ENCODE results near the gene CD209.

The CD209 gene

GRCh38 chr19:7709932-7710460, 37.3 kb downstream of the CD209 start:
- DNase-seq (ENCODE audit: extremely low read depth, insufficient read length) = no peak
- TF ChIP-seq CTCF (IDR thresholded peaks at IDR 0.05; ENCODE audit: insufficient read depth, low read length, poor library complexity, severe bottlenecking) = no peak
- Histone ChIP-seq H3K36me3 (ENCODE audit: control insufficient read depth, insufficient read depth, low read length) (no peaks in the 10 kb centered on the region), H3K27me3 (replicated peaks; ENCODE audit: control insufficient read depth, insufficient read depth, low read length) (no peaks in the 10 kb centered on the region), H3K4me3 (replicated peaks; ENCODE audit: low read depth, low read length) (no peak overlapping the region)

GRCh38 chr19:7706955-7707456, 40.3 kb downstream of the CD209 start:
- TF ChIP-seq CTCF (IDR thresholded peaks at IDR 0.05; ENCODE audit: insufficient read depth, low read length, poor library complexity, severe bottlenecking) = no peak
- no peak for DNase-seq (ENCODE audit: extremely low read depth, insufficient read length)
- no peaks in the 10 kb centered on the region for H3K36me3 ChIP-seq (ENCODE audit: control insufficient read depth, insufficient read depth, low read length)
- no peak overlapping the region for H3K4me3 ChIP-seq (replicated peaks; ENCODE audit: low read depth, low read length)
- H3K27me3 ChIP-seq (replicated peaks; ENCODE audit: control insufficient read depth, insufficient read depth, low read length) = no peaks in the 10 kb centered on the region

GRCh38 chr19:7706188-7706954, 41.0 kb downstream of the CD209 start:
- Histone ChIP-seq H3K27me3 (replicated peaks; ENCODE audit: control insufficient read depth, insufficient read depth, low read length) (no peaks in the 10 kb centered on the region), H3K36me3 (ENCODE audit: control insufficient read depth, insufficient read depth, low read length) (no peaks in the 10 kb centered on the region), H3K4me3 (replicated peaks; ENCODE audit: low read depth, low read length) (no peak overlapping the region)
- no peak for TF ChIP-seq CTCF (IDR thresholded peaks at IDR 0.05; ENCODE audit: insufficient read depth, low read length, poor library complexity, severe bottlenecking)
- DNase-seq (ENCODE audit: extremely low read depth, insufficient read length) = no peak

- DNase-seq (ENCODE audit: extremely low read depth, insufficient read length) = peak; percentile 85
- no peaks in the 10 kb centered on the region for H3K36me3 ChIP-seq (ENCODE audit: control insufficient read depth, insufficient read depth, low read length)
- no peaks in the 10 kb centered on the region for H3K27me3 ChIP-seq (replicated peaks; ENCODE audit: control insufficient read depth, insufficient read depth, low read length)
- TF ChIP-seq CTCF (IDR thresholded peaks at IDR 0.05; ENCODE audit: insufficient read depth, low read length, poor library complexity, severe bottlenecking) = no peak
- H3K4me3 ChIP-seq (replicated peaks; ENCODE audit: low read depth, low read length) = no peak overlapping the region
Observed at GRCh38 chr19:7705387-7706187, 41.7 kb downstream of the CD209 start.

GRCh38 chr19:7704280-7705060, 42.9 kb downstream of the CD209 start:
- Histone ChIP-seq H3K36me3 (ENCODE audit: control insufficient read depth, insufficient read depth, low read length) (no peaks in the 10 kb centered on the region; the same call in 1 of the 2 replicates), H3K27me3 (replicated peaks; ENCODE audit: control insufficient read depth, insufficient read depth, low read length) (no peaks in the 10 kb centered on the region), H3K4me3 (replicated peaks; ENCODE audit: low read depth, low read length) (no peak overlapping the region)
- no peak for TF ChIP-seq CTCF (IDR thresholded peaks at IDR 0.05; ENCODE audit: insufficient read depth, low read length, poor library complexity, severe bottlenecking)
- no peak for DNase-seq (ENCODE audit: extremely low read depth, insufficient read length)
